ENCODE results near the gene TAF11L5.
"Not testable (repeated sequence)": the region's sequence is repeated elsewhere in the genome, so short reads cannot be mapped to it uniquely, and the experiment has no call there.

TAF11L5 gene

GRCh38 chr5:17524935-17525334 is at the start of gene TAF11L5:
TSS of gene TAF11L5 (plus strand) at chr5:17525235.
- not testable (repeated sequence) for H3K27ac ChIP-seq

- no peak overlapping the region for H3K27ac ChIP-seq
- no peak for TF ChIP-seq CTCF (conservative IDR thresholded peaks at IDR 0.05)
Measured at GRCh38 chr5:17477043-17477442, 48.0 kb upstream of the TAF11L5 start.

- TF ChIP-seq CTCF (conservative IDR thresholded peaks at IDR 0.05), result no peak
- H3K27ac ChIP-seq, result no peak overlapping the region
Measured at GRCh38 chr5:17477573-17478265, 47.3 kb upstream of the TAF11L5 start.

GRCh38 chr5:17481378-17481777 is 43.7 kb upstream of the TAF11L5 start:
- no peak overlapping the region for H3K27ac ChIP-seq
- TF ChIP-seq CTCF (conservative IDR thresholded peaks at IDR 0.05), result no peak

GRCh38 chr5:17482790-17483189 is 42.2 kb upstream of the TAF11L5 start:
- no peak overlapping the region for H3K27ac ChIP-seq
- TF ChIP-seq CTCF (conservative IDR thresholded peaks at IDR 0.05), result no peak

GRCh38 chr5:17486464-17487173 is 38.4 kb upstream of the TAF11L5 start:
- not testable (repeated sequence) for H3K27ac ChIP-seq

GRCh38 chr5:17487174-17487512 is 37.9 kb upstream of the TAF11L5 start:
- no peak overlapping the region for H3K27ac ChIP-seq
- TF ChIP-seq CTCF (conservative IDR thresholded peaks at IDR 0.05), result no peak

GRCh38 chr5:17491257-17491656 is 33.8 kb upstream of the TAF11L5 start:
- H3K27ac ChIP-seq, result not testable (repeated sequence)

- no peak overlapping the region for H3K27ac ChIP-seq
- no peak for TF ChIP-seq CTCF (conservative IDR thresholded peaks at IDR 0.05)
Measured at GRCh38 chr5:17492770-17493169, 32.3 kb upstream of the TAF11L5 start.

All from VCaP (cell line).